ENCODE results near the gene DYNC1I1. TPM values are rescaled to one million over a fixed set of nuclear protein-coding genes. Genes with fewer than 3 reads are reported as not detected.

DYNC1I1 gene
- total and polyA plus RNA-seq, 2 donors (not counting 3 experiments of a cell fraction or from before 2014, with no cell fraction given): 1.8 to 3.6 TPM

- BruUV-seq (replicated peaks): no TSS peak
- FAIRE-seq (no peak), DNase-seq (ENCODE audit: low read depth, low spot score) (no peak)
- Histone ChIP-seq H2AFZ (ENCODE audit: low read depth, low read length) (no peak overlapping the region), H3K27ac (ENCODE audit: insufficient read depth, low read depth, low read length) (no peak overlapping the region), H3K4me2 (ENCODE audit: insufficient read depth, low read length) (no peak overlapping the region), H3K79me2 (ENCODE audit: control insufficient read depth, insufficient read depth, low read length) (no peaks in the 10 kb centered on the region), H3K4me1 (ENCODE audit: control insufficient read depth, extremely low read depth, insufficient read depth, low read length) (no peaks in the 10 kb centered on the region), H3K27me3 (ENCODE audit: control insufficient read depth in 2 of 2, insufficient read depth in 2 of 2, low read length in 2 of 2) (no peaks in the 10 kb centered on the region), H3K9ac (replicated peaks; ENCODE audit: extremely low read depth, insufficient read depth, low read length) (no peak overlapping the region), H3K9me1 (replicated peaks; ENCODE audit: control insufficient read depth, extremely low read depth, insufficient read depth, low read length) (no peaks in the 10 kb centered on the region), H4K20me1 (replicated peaks; ENCODE audit: control insufficient read depth, extremely low read depth, insufficient read depth, low read length) (no peaks in the 10 kb centered on the region), H3K36me3 (ENCODE audit: control insufficient read depth in 2 of 2, extremely low read depth in 1 of 2, insufficient read depth in 2 of 2, low read length in 2 of 2) (no peaks in the 10 kb centered on the region), H3K4me3 (replicated peaks in 1 of 3; ENCODE audit: insufficient read depth in 1 of 3, low read depth in 1 of 3, low read length in 3 of 3) (no peak overlapping the region), H3K9me3 (replicated peaks; ENCODE audit: control insufficient read depth, insufficient read depth, low read length) (no peaks in the 10 kb centered on the region)
- POLR2A ChIA-PET: no interaction called here
- dilution Hi-C loops (cut with MboI; ENCODE audit: extremely low pct_ligation_motif_present, low sequenced_read_pairs): no loop called here
- TF ChIP-seq EZH2 (IDR thresholded peaks at IDR 0.05; ENCODE audit: borderline replicate concordance, low read depth, low read length, severe bottlenecking) (no peak), GATA2 (IDR thresholded peaks at IDR 0.05; ENCODE audit: insufficient read depth, insufficient read length, low read depth, low read length) (no peak), MAX (IDR thresholded peaks at IDR 0.05; ENCODE audit: insufficient read depth, insufficient read length) (no peak), CTCF (IDR thresholded peaks at IDR 0.05; ENCODE audit: extremely low read depth in 1 of 2, insufficient read depth in 1 of 2, low read depth in 1 of 2, low read length in 2 of 2) (no peak), JUN (IDR thresholded peaks at IDR 0.05; ENCODE audit: borderline replicate concordance, insufficient read depth, insufficient read length, low read depth) (no peak), POLR2AphosphoS5 (IDR thresholded peaks at IDR 0.05; ENCODE audit: insufficient read depth, low read depth, low read length) (no peak), MYC (IDR thresholded peaks at IDR 0.05; ENCODE audit: low read depth, low read length) (no peak), POLR2A (IDR thresholded peaks at IDR 0.05; ENCODE audit: low read depth, low read length) (no peak), FOS (IDR thresholded peaks at IDR 0.05; ENCODE audit: borderline replicate concordance, insufficient read depth, low read length) (no peak)
- CTCF ChIA-PET: no interaction called here
- intact Hi-C loops (cut with micrococcal nuclease): no loop called here
Measured at GRCh38 chr7:95971716-95972115, 199.4 kb downstream of the DYNC1I1 start.
